Measurements from ENCODE around the gene RHOA.

Gene RHOA

DNA sequence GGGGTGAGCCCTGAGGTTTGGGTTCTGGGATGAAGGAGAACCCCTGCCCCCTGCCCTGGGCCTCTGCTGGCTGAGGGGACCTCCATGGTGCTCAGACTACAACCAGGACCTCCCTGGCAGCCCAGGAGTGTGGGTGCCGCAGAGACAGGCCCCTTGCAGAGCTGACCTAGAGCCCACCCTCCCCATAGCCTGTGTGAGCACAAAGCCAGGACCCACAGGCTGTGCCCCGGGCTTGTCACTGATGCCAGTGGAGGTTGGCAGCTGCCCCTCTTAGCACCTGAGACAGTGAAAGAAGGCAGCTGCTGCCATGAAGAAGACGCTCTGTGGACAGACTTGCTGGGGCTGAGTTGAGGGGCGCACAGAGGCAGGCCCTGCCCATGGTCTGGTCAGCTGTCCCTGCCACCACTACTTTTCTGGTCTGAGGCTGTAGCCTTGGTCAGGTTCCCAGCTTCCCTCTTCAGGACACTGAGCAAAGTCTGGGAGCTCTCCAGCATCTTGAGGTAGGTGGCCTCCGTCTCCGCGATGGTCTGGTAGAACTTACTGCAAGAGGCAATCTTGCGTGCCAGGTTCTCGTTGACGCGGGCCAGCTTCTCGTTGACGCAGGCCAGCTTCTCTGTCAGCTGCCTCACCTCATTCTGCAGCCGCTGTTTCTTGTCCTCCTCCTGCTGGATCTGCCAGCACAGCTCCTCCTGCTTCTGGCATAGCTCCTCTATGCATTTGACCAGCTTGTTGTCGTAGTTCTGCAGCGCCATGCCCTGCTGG is 94.9 kb downstream of the RHOA start:
- no peak for DNase-seq (ENCODE audit: low spot score)

DNA sequence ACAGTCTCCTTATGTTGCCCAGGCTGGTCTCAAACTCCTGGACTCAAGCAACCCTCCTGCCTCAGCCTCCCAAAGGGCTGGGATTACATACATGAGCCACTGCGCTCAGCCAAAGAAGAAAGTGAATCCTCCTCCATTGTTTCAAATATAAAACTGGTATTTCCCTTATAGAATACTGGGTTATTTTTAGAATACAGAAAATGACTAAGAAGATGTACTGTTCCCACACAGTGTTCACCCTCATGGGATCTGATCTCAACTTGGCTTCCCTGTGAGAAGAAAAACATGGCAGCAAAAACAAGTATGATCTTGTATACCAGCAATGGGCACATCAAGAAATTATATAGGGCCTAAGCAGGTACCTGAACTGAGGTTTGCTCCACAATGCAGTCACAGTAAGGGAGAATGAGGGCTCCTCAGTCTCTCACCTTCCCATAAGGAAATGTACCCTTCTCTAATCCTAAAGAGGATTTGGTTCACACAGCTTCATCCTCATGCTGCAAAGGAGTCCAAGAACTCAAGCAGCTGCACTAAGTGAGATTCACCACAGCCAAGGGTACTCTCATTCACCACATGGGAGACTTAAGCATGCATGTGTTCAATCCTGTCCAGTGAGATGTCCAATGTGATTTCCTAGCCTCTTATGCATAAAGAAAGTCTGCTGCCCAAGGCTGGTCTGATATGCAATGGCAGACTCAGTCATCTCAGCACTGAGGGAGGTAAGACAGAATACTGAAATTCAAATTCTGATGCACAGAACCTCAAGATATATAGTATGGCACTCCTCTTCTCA is 97.7 kb downstream of the RHOA start:
- DNase-seq (ENCODE audit: low spot score), result no peak

- no peak for DNase-seq (ENCODE audit: low spot score)
Observed at GRCh38 chr3:49311283-49311682, 100.5 kb downstream of the RHOA start.

DNA sequence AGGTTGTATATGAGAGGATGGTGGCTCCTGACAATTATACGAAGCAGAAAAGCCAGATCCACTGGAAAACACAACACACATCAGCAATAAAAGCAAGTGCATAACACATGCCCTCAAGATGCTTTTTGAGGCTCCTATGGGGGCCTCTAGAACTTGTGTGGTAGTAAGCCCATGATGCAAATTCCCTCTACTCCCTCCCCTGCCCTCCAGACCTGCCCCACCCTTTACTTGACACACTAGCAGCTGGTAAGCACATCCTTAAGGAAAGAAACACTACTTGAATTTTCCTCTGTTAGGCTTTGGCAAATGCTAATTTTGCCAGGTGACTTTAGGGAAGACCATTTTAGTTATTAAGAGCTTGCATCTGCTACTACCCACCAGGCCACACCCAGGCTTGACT is 101.1 kb downstream of the RHOA start:
- no peak for DNase-seq (ENCODE audit: low spot score)
